Measurements from ENCODE around the gene PIGT. TPM values are rescaled to one million over a fixed set of nuclear protein-coding genes. Genes with fewer than 3 reads are reported as not detected.

The PIGT gene
- total RNA-seq, 1 donor from 2014 or later, result 81.0 TPM

GRCh38 chr20:45390931-45391330, 25.0 kb upstream of the PIGT start:
- H3K9me3 ChIP-seq, result no peaks in the 10 kb centered on the region
- TF ChIP-seq, protein P1, sequence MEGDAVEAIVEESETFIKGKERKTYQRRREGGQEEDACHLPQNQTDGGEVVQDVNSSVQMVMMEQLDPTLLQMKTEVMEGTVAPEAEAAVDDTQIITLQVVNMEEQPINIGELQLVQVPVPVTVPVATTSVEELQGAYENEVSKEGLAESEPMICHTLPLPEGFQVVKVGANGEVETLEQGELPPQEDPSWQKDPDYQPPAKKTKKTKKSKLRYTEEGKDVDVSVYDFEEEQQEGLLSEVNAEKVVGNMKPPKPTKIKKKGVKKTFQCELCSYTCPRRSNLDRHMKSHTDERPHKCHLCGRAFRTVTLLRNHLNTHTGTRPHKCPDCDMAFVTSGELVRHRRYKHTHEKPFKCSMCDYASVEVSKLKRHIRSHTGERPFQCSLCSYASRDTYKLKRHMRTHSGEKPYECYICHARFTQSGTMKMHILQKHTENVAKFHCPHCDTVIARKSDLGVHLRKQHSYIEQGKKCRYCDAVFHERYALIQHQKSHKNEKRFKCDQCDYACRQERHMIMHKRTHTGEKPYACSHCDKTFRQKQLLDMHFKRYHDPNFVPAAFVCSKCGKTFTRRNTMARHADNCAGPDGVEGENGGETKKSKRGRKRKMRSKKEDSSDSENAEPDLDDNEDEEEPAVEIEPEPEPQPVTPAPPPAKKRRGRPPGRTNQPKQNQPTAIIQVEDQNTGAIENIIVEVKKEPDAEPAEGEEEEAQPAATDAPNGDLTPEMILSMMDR (IDR thresholded peaks at IDR 0.05), result no peak
- TF ChIP-seq POLR2A (IDR thresholded peaks at IDR 0.05) (no peak), POLR2AphosphoS5 (IDR thresholded peaks at IDR 0.05; ENCODE audit: insufficient read depth in 1 of 2, low read depth in 1 of 2) (no peak)

DNA sequence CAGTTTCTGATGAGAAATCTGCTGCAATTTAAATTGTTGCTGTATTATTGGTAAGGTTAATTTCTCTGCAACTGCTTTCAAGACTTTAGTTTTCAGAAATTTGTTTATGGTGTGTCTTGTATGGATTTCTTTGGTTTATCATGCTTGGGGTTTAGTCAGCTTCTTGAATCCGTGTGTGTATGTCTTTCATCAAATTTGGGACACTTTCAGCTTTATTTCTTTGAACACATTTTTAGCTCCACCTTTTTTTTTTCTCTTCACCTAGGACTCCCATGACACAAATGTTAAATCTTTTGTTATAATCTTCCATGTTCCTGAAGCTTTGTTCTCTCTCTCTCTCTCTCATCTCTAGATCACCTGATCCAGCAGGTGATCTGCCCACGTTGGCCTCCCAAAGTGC, 24.4 kb upstream of the PIGT start:
- Histone ChIP-seq H3K4me3 (no peak overlapping the region), H3K9me3 (no peaks in the 10 kb centered on the region), H3K27ac (no peak overlapping the region), H3K27me3 (no peaks in the 10 kb centered on the region), H3K4me1 (no peaks in the 10 kb centered on the region), H3K36me3 (no peaks in the 10 kb centered on the region)
- intact Hi-C loops (cut with DNase I), result no loop called here
- DNase-seq (ENCODE audit: extremely low spot score in 2 of 2), result no peak
- TF ChIP-seq POLR2A (IDR thresholded peaks at IDR 0.05), result no peak
- no peak for TF ChIP-seq POLR2AphosphoS5 (IDR thresholded peaks at IDR 0.05; ENCODE audit: insufficient read depth in 1 of 2, low read depth in 1 of 2)
- TF ChIP-seq, protein P1 (IDR thresholded peaks at IDR 0.05), result no peak

More at GRCh38 chr20:45390931-45391330, 25.0 kb upstream of the PIGT start:
- H3K4me3 ChIP-seq, result no peak overlapping the region
- DNase-seq (ENCODE audit: extremely low spot score in 2 of 2), result no peak
- intact Hi-C loops (cut with DNase I), result no loop called here
- no peaks in the 10 kb centered on the region for H3K4me1 ChIP-seq
- H3K27ac ChIP-seq, result no peak overlapping the region
- no peaks in the 10 kb centered on the region for H3K27me3 ChIP-seq
- no peaks in the 10 kb centered on the region for H3K36me3 ChIP-seq

- H3K36me3 ChIP-seq, result no peaks in the 10 kb centered on the region
- H3K4me1 ChIP-seq, result no peaks in the 10 kb centered on the region
- H3K27ac ChIP-seq, result no peak overlapping the region
- TF ChIP-seq, protein P1 (IDR thresholded peaks at IDR 0.05), result no peak
- TF ChIP-seq POLR2AphosphoS5 (IDR thresholded peaks at IDR 0.05; ENCODE audit: insufficient read depth in 1 of 2, low read depth in 1 of 2) (no peak), POLR2A (IDR thresholded peaks at IDR 0.05) (no peak)
- H3K4me3 ChIP-seq, result no peak overlapping the region
- no peaks in the 10 kb centered on the region for H3K27me3 ChIP-seq
- no peaks in the 10 kb centered on the region for H3K9me3 ChIP-seq
- intact Hi-C loops (cut with DNase I), result no loop called here
- peak in 1 of 2 donors; percentile 6 for DNase-seq (ENCODE audit: extremely low spot score in 2 of 2)
These were observed 23.2 kb upstream of the PIGT start for GRCh38 chr20:45392733-45393132.

DNA sequence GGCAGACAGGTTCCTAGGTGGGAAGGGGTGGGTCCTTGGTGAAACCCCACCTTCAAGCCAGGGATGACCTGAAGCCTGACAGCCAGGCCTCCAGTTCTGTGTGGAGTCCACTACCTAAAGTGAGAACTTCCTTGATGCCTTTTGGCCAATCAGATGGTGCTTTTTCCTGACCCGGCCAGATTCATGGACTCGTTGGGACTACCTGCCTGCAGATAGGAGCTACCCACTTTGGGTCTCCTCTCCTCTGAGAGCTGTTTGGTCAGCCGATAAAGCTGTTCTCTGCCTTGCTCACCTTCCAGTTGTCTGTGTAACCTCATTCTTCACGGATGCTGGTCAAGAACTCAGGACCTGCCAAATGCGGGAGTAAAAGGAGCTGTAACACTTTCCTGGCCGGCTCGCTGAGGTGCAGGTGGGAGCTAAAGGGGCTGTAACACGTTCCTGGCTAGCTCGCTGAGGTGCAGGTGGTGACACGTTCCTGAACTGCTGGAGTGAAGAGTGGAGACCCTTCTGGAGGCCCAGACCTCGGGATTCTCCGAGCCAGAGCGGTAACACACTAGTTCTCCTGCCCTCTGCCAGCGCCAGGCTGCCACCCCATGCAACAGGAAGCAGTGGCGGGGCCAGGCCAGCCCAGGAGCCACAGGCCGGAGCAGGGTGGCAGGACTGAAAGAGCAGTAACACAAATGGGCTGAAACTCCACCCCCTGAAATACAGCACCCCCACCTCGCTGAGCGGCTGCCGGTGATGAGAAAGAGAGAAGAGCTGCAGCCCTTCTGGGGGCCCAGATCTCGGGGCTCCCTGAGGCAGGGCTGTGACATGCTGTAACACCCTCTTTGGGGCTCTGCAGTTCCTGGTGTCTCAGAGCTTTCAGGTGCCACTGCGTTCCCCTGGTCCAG, 21.5 kb upstream of the PIGT start:
- Histone ChIP-seq H3K9me3 (no peaks in the 10 kb centered on the region), H3K4me3 (no peak overlapping the region), H3K4me1 (no peaks in the 10 kb centered on the region), H3K36me3 (no peaks in the 10 kb centered on the region), H3K27me3 (no peaks in the 10 kb centered on the region), H3K27ac (no peak overlapping the region)
- peak in 1 of 2 donors; percentile 65 for DNase-seq (ENCODE audit: extremely low spot score in 2 of 2)
- TF ChIP-seq POLR2A (IDR thresholded peaks at IDR 0.05) (no peak), POLR2AphosphoS5 (IDR thresholded peaks at IDR 0.05; ENCODE audit: insufficient read depth in 1 of 2, low read depth in 1 of 2) (no peak)
- TF ChIP-seq, protein P1 (IDR thresholded peaks at IDR 0.05), result no peak
- intact Hi-C loops (cut with DNase I), result no loop called here

- Histone ChIP-seq H3K27ac (no peak overlapping the region), H3K27me3 (no peaks in the 10 kb centered on the region), H3K36me3 (no peaks in the 10 kb centered on the region), H3K4me1 (no peaks in the 10 kb centered on the region), H3K9me3 (no peaks in the 10 kb centered on the region), H3K4me3 (no peak overlapping the region)
- peak in 1 of 2 donors; percentile 40 for DNase-seq (ENCODE audit: extremely low spot score in 2 of 2)
- TF ChIP-seq POLR2AphosphoS5 (IDR thresholded peaks at IDR 0.05; ENCODE audit: insufficient read depth in 1 of 2, low read depth in 1 of 2) (no peak), POLR2A (IDR thresholded peaks at IDR 0.05) (no peak)
- TF ChIP-seq, protein P1 (IDR thresholded peaks at IDR 0.05), result no peak
- intact Hi-C loops (cut with DNase I), result no loop called here
These were observed 20.9 kb upstream of the PIGT start for GRCh38 chr20:45395114-45395415.

All from vagina (tissue), 2 donors.